HFFc6 (cell line): ENCODE measurements around the gene GGA1. TPM values are rescaled to one million over a fixed set of nuclear protein-coding genes. Genes with fewer than 3 reads are reported as not detected.

Experiments
- DNase-seq: peaks from one replicate; pipeline ENCODE4 v3.0.0-alpha.2; 2018
- H3K27ac Mint-ChIP-seq: 2 replicates; pipeline ENCODE4 v1.8.0; 2020; ENCODE audit warnings: mild to moderate bottlenecking, mixed read lengths
- H3K27me3 Mint-ChIP-seq: 2 replicates; pipeline ENCODE4 v1.8.0; 2021; ENCODE audit warnings: mild to moderate bottlenecking, moderate library complexity, mixed read lengths; ENCODE audit not compliant: insufficient read depth
- H3K36me3 Mint-ChIP-seq: 2 replicates; pipeline ENCODE4 v1.8.0; 2021; ENCODE audit warnings: low read depth, mixed read lengths
- H3K4me1 Mint-ChIP-seq: 2 replicates; pipeline ENCODE4 v1.8.0; 2020; ENCODE audit warnings: low read depth, mixed read lengths
- H3K4me3 Mint-ChIP-seq: 2 replicates; pipeline ENCODE4 v1.8.0; 2020; ENCODE audit warnings: mild to moderate bottlenecking, moderate library complexity, mixed read lengths
- H3K9me3 Mint-ChIP-seq: 2 replicates; pipeline ENCODE4 v1.8.0; 2020; ENCODE audit warnings: mild to moderate bottlenecking, mixed read lengths
- CTCF ChIP-seq: fragments of 200-600 bp; sonication (generic); IDR thresholded peaks from 2 replicates; pipeline ENCODE4 v1.5.0; 2021; ENCODE audit warnings: antibody characterized with exemption, mild to moderate bottlenecking
- total RNA-seq, 6 experiments: library from RNA; stranded (reverse); fragmentation: NEBNext Ultra II Directional; extraction: Animal tissue kit (Norgen Biotek cat#: 25700); gene quantifications; 2 replicates in 1 of 6; 3 replicates in 5 of 6; pipeline ENCODE4 v1.2.3, GENCODE V29; 2021

Gene GGA1
- total RNA-seq, 6 experiments from 2014 or later: 37.5 to 45.4 (median 41.5) TPM

GRCh38 chr22:37641561-37641949 lies 32.9 kb downstream of the GGA1 start:
- Mint-ChIP-seq H3K4me3 (no peak overlapping the region), H3K36me3 (peaks cover 7% of the 10 kb centered on the region; the same call in 1 of the 2 replicates), H3K9me3 (no peaks in the 10 kb centered on the region), H3K4me1 (peaks cover 35% of the 10 kb centered on the region), H3K27me3 (peaks cover 5% of the 10 kb centered on the region; the same call in 1 of the 2 replicates), H3K27ac (no peak overlapping the region)
- TF ChIP-seq CTCF: no peak
- no peak for DNase-seq

DNA sequence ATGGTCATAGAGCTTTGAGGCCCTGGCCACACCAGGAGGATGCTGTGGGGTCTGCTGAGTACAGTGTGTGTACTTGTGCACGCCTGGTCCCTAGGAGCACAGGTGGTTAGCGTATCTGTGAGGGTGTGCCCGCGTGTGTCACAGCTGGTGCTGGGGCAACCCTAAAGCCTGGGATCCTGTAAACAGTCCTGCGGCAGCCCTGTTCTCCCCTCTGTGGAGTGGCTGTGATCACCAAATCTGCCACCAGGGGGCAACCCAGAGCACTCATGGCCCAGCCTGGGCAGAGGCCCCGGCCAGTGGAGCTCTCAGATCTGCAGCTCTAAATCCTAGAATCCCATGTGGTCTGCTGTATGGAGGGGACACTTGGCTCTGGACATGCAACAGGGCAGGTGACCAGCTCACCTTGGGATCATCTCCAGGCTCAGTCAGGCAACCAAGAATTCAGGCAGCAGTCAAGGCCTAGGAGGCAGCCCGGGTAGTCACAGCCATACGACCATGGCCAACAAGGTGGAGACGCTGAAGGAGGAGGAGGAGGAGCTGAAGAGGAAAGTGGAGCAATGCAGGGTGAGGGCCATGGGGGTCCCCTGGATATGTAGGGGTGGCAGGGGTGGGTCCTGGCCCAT lies 34.7 kb downstream of the GGA1 start:
- no peaks in the 10 kb centered on the region for H3K9me3 Mint-ChIP-seq
- H3K4me3 Mint-ChIP-seq: no peak overlapping the region
- peaks cover 6% of the 10 kb centered on the region; the same call in 1 of the 2 replicates for H3K27me3 Mint-ChIP-seq
- peak; percentile 57 for DNase-seq
- peaks cover 21% of the 10 kb centered on the region for H3K4me1 Mint-ChIP-seq
- peaks cover 7% of the 10 kb centered on the region; the same call in 1 of the 2 replicates for H3K36me3 Mint-ChIP-seq
- peak overlapping the region; percentile 9; the same call in 1 of the 2 replicates for H3K27ac Mint-ChIP-seq
- TF ChIP-seq CTCF: peak; percentile 98

GRCh38 chr22:37647317-37647716 lies 38.7 kb downstream of the GGA1 start:
- peaks cover 4% of the 10 kb centered on the region; the same call in 1 of the 2 replicates for H3K27me3 Mint-ChIP-seq
- peaks cover 8% of the 10 kb centered on the region for H3K4me1 Mint-ChIP-seq
- no peak overlapping the region for H3K27ac Mint-ChIP-seq
- no peak for TF ChIP-seq CTCF
- H3K9me3 Mint-ChIP-seq: no peaks in the 10 kb centered on the region
- H3K4me3 Mint-ChIP-seq: no peak overlapping the region
- peaks cover 7% of the 10 kb centered on the region; the same call in 1 of the 2 replicates for H3K36me3 Mint-ChIP-seq
- no peak for DNase-seq

DNA sequence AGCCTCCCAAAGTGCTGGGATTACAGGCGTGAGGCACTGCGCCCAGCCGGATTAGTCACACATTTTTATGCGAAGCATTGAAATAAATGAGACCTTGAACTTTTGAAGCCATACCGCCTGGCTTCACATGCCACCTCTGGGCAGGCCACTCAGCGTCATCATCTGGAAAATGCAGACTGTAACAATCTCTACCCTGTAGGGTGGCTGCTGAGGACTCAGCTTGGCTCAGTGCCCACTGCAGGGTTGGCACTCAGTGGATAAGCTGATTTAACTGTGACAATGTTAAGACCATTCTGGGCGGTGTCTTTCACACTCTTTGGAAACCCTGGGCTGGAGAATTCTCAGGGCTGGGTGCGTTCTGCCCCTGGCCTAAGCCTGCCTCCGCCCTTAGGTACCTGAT lies 39.3 kb downstream of the GGA1 start:
- Mint-ChIP-seq H3K9me3 (no peaks in the 10 kb centered on the region), H3K36me3 (peaks cover 7% of the 10 kb centered on the region; the same call in 1 of the 2 replicates), H3K27ac (no peak overlapping the region), H3K27me3 (peaks cover 4% of the 10 kb centered on the region; the same call in 1 of the 2 replicates), H3K4me3 (no peak overlapping the region), H3K4me1 (peaks cover 8% of the 10 kb centered on the region)
- DNase-seq: no peak
- TF ChIP-seq CTCF: no peak

- Mint-ChIP-seq H3K36me3 (no peaks in the 10 kb centered on the region), H3K4me1 (no peaks in the 10 kb centered on the region), H3K9me3 (no peaks in the 10 kb centered on the region), H3K27ac (no peak overlapping the region), H3K27me3 (peaks cover 2% of the 10 kb centered on the region; the same call in 1 of the 2 replicates), H3K4me3 (no peak overlapping the region)
- TF ChIP-seq CTCF: no peak
- DNase-seq: no peak
Observed at GRCh38 chr22:37650463-37651136, 42.0 kb downstream of the GGA1 start.
